ENCODE measurements around the gene GPC3. TPM values are rescaled to one million over a fixed set of nuclear protein-coding genes. Genes with fewer than 3 reads are reported as not detected.

Gene GPC3
- total RNA-seq, 1 experiment from 2014 or later, result 32.4 TPM

- Mint-ChIP-seq H3K4me1 (peaks cover 44% of the 10 kb centered on the region), H3K27me3 (ENCODE audit: low read depth) (no peaks in the 10 kb centered on the region), H3K9me3 (no peaks in the 10 kb centered on the region), H3K4me3 (no peak overlapping the region), H3K27ac (no peak overlapping the region), H3K36me3 (peaks cover 2% of the 10 kb centered on the region; the same call in 1 of the 2 replicates)
- ChIA-PET CTCF (no interaction called here), POLR2A (no interaction called here)
- ATAC-seq (no peak), DNase-seq (ENCODE audit: low spot score) (no peak)
- TF ChIP-seq NR3C1 (CRISPR knock-in tag; conservative IDR thresholded peaks at IDR 0.05; ENCODE audit: low read depth) (no peak), ZNF423 (CRISPR knock-in tag; IDR thresholded peaks at IDR 0.05) (no peak), CDX4 (CRISPR knock-in tag; IDR thresholded peaks at IDR 0.05; ENCODE audit: borderline replicate concordance) (no peak), JAZF1 (CRISPR knock-in tag; IDR thresholded peaks at IDR 0.05) (no peak), HMGA2 (CRISPR knock-in tag; IDR thresholded peaks at IDR 0.05) (no peak), ARID4B (CRISPR knock-in tag; IDR thresholded peaks at IDR 0.05; ENCODE audit: borderline replicate concordance) (no peak)
Observed at GRCh38 chrX:133655275-133656265, 329.8 kb downstream of the GPC3 start.

- Mint-ChIP-seq H3K4me3 (no peak overlapping the region), H3K36me3 (no peaks in the 10 kb centered on the region), H3K27ac (no peak overlapping the region), H3K9me3 (no peaks in the 10 kb centered on the region), H3K27me3 (ENCODE audit: low read depth) (no peaks in the 10 kb centered on the region), H3K4me1 (peaks cover 43% of the 10 kb centered on the region)
- POLR2A ChIA-PET, result no interaction called here
- ATAC-seq (no peak), DNase-seq (ENCODE audit: low spot score) (no peak)
- TF ChIP-seq ZNF416 (CRISPR knock-in tag; IDR thresholded peaks at IDR 0.05) (no peak), IRF2 (CRISPR knock-in tag; IDR thresholded peaks at IDR 0.05; ENCODE audit: borderline replicate concordance, low read depth) (no peak), RORB (CRISPR knock-in tag; IDR thresholded peaks at IDR 0.05) (no peak), NFE2L1 (CRISPR knock-in tag; IDR thresholded peaks at IDR 0.05) (no peak), NR1H2 (CRISPR knock-in tag; IDR thresholded peaks at IDR 0.05) (no peak), ATF1 (CRISPR knock-in tag; IDR thresholded peaks at IDR 0.05) (no peak), FOXP4 (CRISPR knock-in tag; IDR thresholded peaks at IDR 0.05) (no peak)
- CTCF ChIA-PET, result no interaction called here
Observed at GRCh38 chrX:133654811-133655210, 330.6 kb downstream of the GPC3 start.

GRCh38 chrX:133653358-133653757, 332.0 kb downstream of the GPC3 start:
- ChIA-PET CTCF (no interaction called here), POLR2A (interaction anchor here (1.0 kb wide), 1 partner anchor 208 kb away, joined by 3 read pairs; no protein-coding TSS in a partner anchor)
- H3K4me3 Mint-ChIP-seq, result no peak overlapping the region
- H3K36me3 Mint-ChIP-seq, result no peaks in the 10 kb centered on the region
- no peaks in the 10 kb centered on the region for H3K27me3 Mint-ChIP-seq (ENCODE audit: low read depth)
- H3K27ac Mint-ChIP-seq, result no peak overlapping the region
- H3K9me3 Mint-ChIP-seq, result no peaks in the 10 kb centered on the region
- no peak for DNase-seq (ENCODE audit: low spot score)
- H3K4me1 Mint-ChIP-seq, result peaks cover 45% of the 10 kb centered on the region
- no peak for ATAC-seq
- TF ChIP-seq ZMAT4 (CRISPR knock-in tag; IDR thresholded peaks at IDR 0.05) (no peak), ZNF532 (CRISPR knock-in tag; IDR thresholded peaks at IDR 0.05; ENCODE audit: borderline replicate concordance) (no peak), TEAD1 (CRISPR knock-in tag; IDR thresholded peaks at IDR 0.05) (no peak), E2F4 (CRISPR knock-in tag; IDR thresholded peaks at IDR 0.05; ENCODE audit: borderline replicate concordance, low read depth) (no peak)
